GM18498 (cell line): Measurements from ENCODE around the gene AGR2.
"Not testable (repeated sequence)": the region's sequence is repeated elsewhere in the genome, so short reads cannot be mapped to it uniquely, and the experiment has no call there.

Experiments
- ATAC-seq: cut with Tn5 transposase; IDR thresholded peaks from one replicate; pipeline ENCODE4 v1.9.1; 2021; ENCODE audit warnings: mild to moderate bottlenecking, moderate library complexity; ENCODE audit not compliant: unreplicated experiment

Gene AGR2

GRCh38 chr7:16804674-16805439 lies at the start of gene AGR2:
TSS of gene AGR2 (minus strand) at chr7:16804999. CDS start at chr7:16801796, 3,203 bp downstream.
- ATAC-seq: no peak

GRCh38 chr7:16853189-16853588 lies 48.4 kb upstream of the AGR2 start:
- ATAC-seq: not testable (repeated sequence)

GRCh38 chr7:16851829-16852228 lies 47.0 kb upstream of the AGR2 start:
- no peak for ATAC-seq

- ATAC-seq: no peak
Measured at GRCh38 chr7:16850614-16851466, 46.0 kb upstream of the AGR2 start.

GRCh38 chr7:16849296-16850148 lies 44.7 kb upstream of the AGR2 start:
- no peak for ATAC-seq

GRCh38 chr7:16847381-16847860 lies 42.6 kb upstream of the AGR2 start:
- no peak for ATAC-seq

- ATAC-seq: no peak
Measured at GRCh38 chr7:16846601-16847165, 41.9 kb upstream of the AGR2 start.

- no peak for ATAC-seq
Measured at GRCh38 chr7:16845746-16846145, 40.9 kb upstream of the AGR2 start.

- ATAC-seq: no peak
Measured at GRCh38 chr7:16841681-16842080, 36.9 kb upstream of the AGR2 start.

GRCh38 chr7:16840094-16840493 lies 35.3 kb upstream of the AGR2 start:
- ATAC-seq: no peak

- no peak for ATAC-seq
Measured at GRCh38 chr7:16839646-16840045, 34.8 kb upstream of the AGR2 start.

- no peak for ATAC-seq
Measured at GRCh38 chr7:16838891-16839290, 34.1 kb upstream of the AGR2 start.

- no peak for ATAC-seq
Measured at GRCh38 chr7:16838386-16838785, 33.6 kb upstream of the AGR2 start.

- ATAC-seq: no peak
Measured at GRCh38 chr7:16836481-16836880, 31.7 kb upstream of the AGR2 start.

- ATAC-seq: no peak
Measured at GRCh38 chr7:16833373-16833772, 28.6 kb upstream of the AGR2 start.

- ATAC-seq: no peak
Measured at GRCh38 chr7:16826060-16826459, 21.3 kb upstream of the AGR2 start.

GRCh38 chr7:16822029-16822428 lies 17.2 kb upstream of the AGR2 start:
- ATAC-seq: no peak

- no peak for ATAC-seq
Measured at GRCh38 chr7:16818732-16819131, 13.9 kb upstream of the AGR2 start.

GRCh38 chr7:16817536-16817935 lies 12.7 kb upstream of the AGR2 start:
- ATAC-seq: no peak

GRCh38 chr7:16816824-16817223 lies 12.0 kb upstream of the AGR2 start:
- ATAC-seq: no peak

GRCh38 chr7:16815001-16815400 lies 10.2 kb upstream of the AGR2 start:
- ATAC-seq: no peak
